ENCODE data around the gene ZNF490.

ZNF490 gene

GRCh38 chr19:12543855-12544254 is 66.8 kb downstream of the ZNF490 start:
- no peak for DNase-seq (ENCODE audit: low read depth)

Data from stimulated activated CD8-positive, alpha-beta memory T cell treated with anti-CD3 and anti-CD28 coated beads, Interleukin-12 subunit alpha, Interleukin-12 subunit beta, amount 100 ng/mL, for 1 hour (primary cell).